ENCODE results near the gene AQP12B. TPM values are rescaled to one million over a fixed set of nuclear protein-coding genes. Genes with fewer than 3 reads are reported as not detected.
"Not testable (repeated sequence)": the region's sequence is repeated elsewhere in the genome, so short reads cannot be mapped to it uniquely, and the experiment has no call there.

Gene AQP12B
- total and polyA plus RNA-seq, 2 of the 13 experiments (the other 11 are each of a cell fraction or from before 2014, with no cell fraction given): not detected

- TF ChIP-seq PAXIP1 (CRISPR knock-in tag; conservative IDR thresholded peaks at IDR 0.05) (no peak), RBM39 (IDR thresholded peaks at IDR 0.05; ENCODE audit: low read depth, low read length, poor library complexity, severe bottlenecking) (peak; percentile 33), NCOA2 (CRISPR knock-in tag; IDR thresholded peaks at IDR 0.05) (no peak), TEF (CRISPR knock-in tag; IDR thresholded peaks at IDR 0.05) (no peak)
Observed at GRCh38 chr2:240701736-240702639, 19.3 kb upstream of the AQP12B start (continued).

GRCh38 chr2:240701091-240701735 is 18.5 kb upstream of the AQP12B start:
- FAIRE-seq (no peak), DNase-seq (ENCODE audit: low spot score) (no peak), ATAC-seq (no peak)
- 59% methylated on average over 32 of the region's 67 CpGs for WGBS (ENCODE audit: low lambda C conversion rate)
- in situ Hi-C loops (cut with HindIII; ENCODE audit: extremely low pct_ligation_motif_present, low pct_unique_long_range_greater_than_20kb): loop anchor here (10.0 kb wide), 1 partner anchor 176 kb away; no protein-coding TSS in a partner anchor
- Histone ChIP-seq H3K27ac (ENCODE audit: extremely low read length, insufficient read depth, low read length) (no peak overlapping the region), H3K9me3 (ENCODE audit: low read length) (no peaks in the 10 kb centered on the region), H3K4me1 (ENCODE audit: insufficient read depth, low read length) (no peaks in the 10 kb centered on the region), H2AFZ (ENCODE audit: low read length) (no peak overlapping the region), H3K27me3 (ENCODE audit: control insufficient read depth in 1 of 2, insufficient read depth in 2 of 2, low read length in 2 of 2) (peaks cover 24 to 56% of the 10 kb centered on the region in 2 experiments), H3K79me2 (ENCODE audit: insufficient read depth, low read length) (no peaks in the 10 kb centered on the region), H3K9ac (ENCODE audit: insufficient read depth, low read depth, low read length) (no peak overlapping the region), H3K4me2 (ENCODE audit: low read depth, low read length) (no peak overlapping the region), H4K20me1 (ENCODE audit: insufficient read depth, low read length) (no peaks in the 10 kb centered on the region), H3K4me3 (replicated peaks in 1 of 3; ENCODE audit: insufficient read depth in 1 of 3, low read depth in 2 of 3, low read length in 3 of 3) (no peak overlapping the region), H3K36me3 (replicated peaks in 1 of 2; ENCODE audit: control insufficient read depth in 1 of 2, insufficient read depth in 2 of 2, low read length in 2 of 2) (no peaks in the 10 kb centered on the region)
- no TSS peak for BruUV-seq (replicated peaks)
- intact Hi-C loops (cut with micrococcal nuclease; ENCODE audit: unreplicated experiment): no loop called here
- POLR2A ChIA-PET: no interaction called here
- TF ChIP-seq ZNF557 (CRISPR knock-in tag; IDR thresholded peaks at IDR 0.05) (no peak), ZIK1 (CRISPR knock-in tag; IDR thresholded peaks at IDR 0.05; ENCODE audit: borderline replicate concordance, low read depth) (no peak), PATZ1 (CRISPR knock-in tag; IDR thresholded peaks at IDR 0.05) (no peak)
- CTCF ChIA-PET (ENCODE audit: low intra/inter-chr PET ratio, low total read pairs): no interaction called here

GRCh38 chr2:240700616-240701015 is 17.9 kb upstream of the AQP12B start:
- H3K9me3 ChIP-seq (ENCODE audit: low read length); H3K9ac ChIP-seq (ENCODE audit: insufficient read depth, low read depth, low read length); H3K36me3 ChIP-seq (replicated peaks in 1 of 2; ENCODE audit: control insufficient read depth in 1 of 2, insufficient read depth in 2 of 2, low read length in 2 of 2); ATAC-seq; H3K79me2 ChIP-seq (ENCODE audit: insufficient read depth, low read length); H3K4me3 ChIP-seq (replicated peaks in 1 of 3; ENCODE audit: insufficient read depth in 1 of 3, low read depth in 2 of 3, low read length in 3 of 3); H3K27ac ChIP-seq (ENCODE audit: extremely low read length, insufficient read depth, low read length); intact Hi-C loops (cut with micrococcal nuclease; ENCODE audit: unreplicated experiment); POLR2A ChIA-PET; H3K4me2 ChIP-seq (ENCODE audit: low read depth, low read length); BruUV-seq (replicated peaks); H2AFZ ChIP-seq (ENCODE audit: low read length); DNase-seq (ENCODE audit: low spot score); CTCF ChIA-PET (ENCODE audit: low intra/inter-chr PET ratio, low total read pairs); FAIRE-seq; H3K4me1 ChIP-seq (ENCODE audit: insufficient read depth, low read length); H4K20me1 ChIP-seq (ENCODE audit: insufficient read depth, low read length): not testable (repeated sequence)
- H3K27me3 ChIP-seq (ENCODE audit: control insufficient read depth in 1 of 2, insufficient read depth in 2 of 2, low read length in 2 of 2): peaks cover 23 to 53% of the 10 kb centered on the region in 2 experiments
- in situ Hi-C loops (cut with HindIII; ENCODE audit: extremely low pct_ligation_motif_present, low pct_unique_long_range_greater_than_20kb): loop anchor here (10.0 kb wide), 1 partner anchor 176 kb away; no protein-coding TSS in a partner anchor
- 39% methylated on average over 14 of the region's 21 CpGs for WGBS (ENCODE audit: low lambda C conversion rate)

All from HepG2 (cell line).